ENCODE data around the gene TAS2R1. TPM values are rescaled to one million over a fixed set of nuclear protein-coding genes. Genes with fewer than 3 reads are reported as not detected.
"Not testable (repeated sequence)": the region's sequence is repeated elsewhere in the genome, so short reads cannot be mapped to it uniquely, and the experiment has no call there.

TAS2R1 gene
- total RNA-seq, 1 donor from 2014 or later = not detected

DNA sequence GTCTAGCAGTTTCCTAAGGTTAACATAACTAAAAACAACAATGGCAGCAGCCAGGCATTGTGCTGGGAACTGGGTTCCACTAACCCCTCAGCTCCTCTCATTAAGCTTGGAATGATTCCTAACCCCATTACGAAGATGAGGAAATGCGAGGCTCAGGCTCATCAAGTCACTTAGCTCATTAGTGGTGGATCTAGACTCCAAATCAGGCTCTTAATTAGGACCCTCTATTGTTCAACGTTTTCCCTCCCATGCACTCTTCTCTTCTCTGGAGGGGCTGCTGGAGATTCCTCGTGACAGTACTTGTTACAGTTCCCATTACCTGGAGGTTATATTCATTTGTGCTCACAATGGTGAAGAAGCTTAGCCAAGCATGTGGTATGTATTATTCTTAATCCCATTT, 6.5 kb downstream of the TAS2R1 start:
- no peak for DNase-seq (ENCODE audit: extremely low read depth, low read depth, low spot score)

DNA sequence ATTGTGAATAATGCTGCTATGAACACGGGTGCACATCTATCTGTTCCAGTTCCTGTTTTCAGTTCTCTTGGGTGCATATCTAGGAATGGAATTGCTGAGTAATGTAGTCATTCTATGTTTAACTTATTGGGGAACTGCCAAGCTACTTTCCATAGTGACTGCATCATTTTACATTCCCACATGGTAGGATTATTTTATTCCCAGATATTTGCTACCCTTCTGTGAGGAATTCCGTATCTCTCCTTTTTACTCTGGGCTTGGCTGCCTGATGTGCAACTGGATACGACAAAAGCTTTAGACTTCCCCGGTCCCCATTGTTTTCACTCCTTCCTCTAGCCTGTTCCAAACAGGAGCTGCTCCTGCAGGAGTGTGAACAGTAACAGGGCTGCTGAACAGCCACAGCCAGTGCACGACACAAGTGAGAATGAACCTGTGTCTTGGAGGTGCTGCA, 7.2 kb downstream of the TAS2R1 start:
- DNase-seq (ENCODE audit: extremely low read depth, low read depth, low spot score) = no peak

DNA sequence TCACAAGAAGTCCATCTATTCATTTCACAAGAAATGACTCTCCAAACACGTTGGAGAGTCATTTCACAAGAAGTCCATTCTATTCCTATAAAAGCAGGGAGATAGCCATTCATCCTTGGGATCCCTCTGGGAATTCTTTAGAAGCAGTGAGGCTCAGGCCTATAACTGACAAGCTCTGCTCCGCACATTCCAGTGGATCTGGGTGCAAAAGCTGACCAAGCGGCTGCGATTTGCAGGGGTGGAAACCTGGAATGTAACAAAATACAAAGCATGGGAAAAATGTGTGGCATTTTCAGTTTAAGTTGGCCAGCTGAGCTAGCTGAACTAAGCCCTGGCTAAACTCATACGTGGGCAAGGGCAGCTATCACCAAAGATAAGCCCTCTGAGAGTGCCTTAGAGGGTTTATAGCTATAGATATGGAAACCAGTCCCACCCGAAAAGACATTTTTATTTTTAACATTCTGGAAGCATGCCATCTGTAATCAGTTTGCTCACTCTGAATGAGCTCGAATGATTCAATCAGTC, 8.7 kb downstream of the TAS2R1 start:
- DNase-seq (ENCODE audit: extremely low read depth, low read depth, low spot score) = no peak

DNA sequence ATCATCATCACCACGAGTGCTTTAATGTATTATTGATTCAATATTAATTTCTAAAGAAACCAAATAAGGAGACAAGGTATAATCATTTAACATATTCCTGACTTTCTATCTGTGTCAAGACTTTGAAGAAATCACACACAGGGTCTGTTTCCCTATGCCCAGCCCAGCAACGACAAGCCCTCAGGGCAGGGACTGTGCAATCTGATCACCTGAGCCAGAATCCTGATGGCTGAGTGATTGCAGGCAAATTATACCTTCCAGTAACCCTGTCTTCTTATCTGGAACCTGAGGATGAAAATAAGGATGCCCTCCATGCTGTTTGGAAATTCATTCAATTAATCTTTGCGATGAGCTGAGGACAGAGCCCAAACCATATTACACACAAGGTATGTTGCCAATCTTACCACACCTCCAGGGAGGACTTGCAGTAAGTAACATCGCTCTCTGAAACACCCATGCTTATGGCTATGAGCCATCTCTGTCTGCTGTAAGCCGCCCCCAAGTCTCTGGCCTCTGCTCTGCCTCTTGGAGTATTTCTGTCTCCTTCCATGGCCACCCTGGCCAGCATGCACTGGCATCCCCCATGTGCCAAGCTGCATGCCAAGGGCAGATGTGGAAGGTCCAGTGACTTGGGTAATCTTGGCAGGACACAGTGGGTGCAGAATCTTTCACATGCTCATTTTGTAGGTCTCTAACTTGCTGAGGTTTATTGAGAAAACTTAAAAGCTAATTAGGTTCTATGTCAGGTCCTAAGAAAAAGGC, 10.6 kb downstream of the TAS2R1 start:
- DNase-seq (ENCODE audit: extremely low read depth, low read depth, low spot score) = no peak

DNA sequence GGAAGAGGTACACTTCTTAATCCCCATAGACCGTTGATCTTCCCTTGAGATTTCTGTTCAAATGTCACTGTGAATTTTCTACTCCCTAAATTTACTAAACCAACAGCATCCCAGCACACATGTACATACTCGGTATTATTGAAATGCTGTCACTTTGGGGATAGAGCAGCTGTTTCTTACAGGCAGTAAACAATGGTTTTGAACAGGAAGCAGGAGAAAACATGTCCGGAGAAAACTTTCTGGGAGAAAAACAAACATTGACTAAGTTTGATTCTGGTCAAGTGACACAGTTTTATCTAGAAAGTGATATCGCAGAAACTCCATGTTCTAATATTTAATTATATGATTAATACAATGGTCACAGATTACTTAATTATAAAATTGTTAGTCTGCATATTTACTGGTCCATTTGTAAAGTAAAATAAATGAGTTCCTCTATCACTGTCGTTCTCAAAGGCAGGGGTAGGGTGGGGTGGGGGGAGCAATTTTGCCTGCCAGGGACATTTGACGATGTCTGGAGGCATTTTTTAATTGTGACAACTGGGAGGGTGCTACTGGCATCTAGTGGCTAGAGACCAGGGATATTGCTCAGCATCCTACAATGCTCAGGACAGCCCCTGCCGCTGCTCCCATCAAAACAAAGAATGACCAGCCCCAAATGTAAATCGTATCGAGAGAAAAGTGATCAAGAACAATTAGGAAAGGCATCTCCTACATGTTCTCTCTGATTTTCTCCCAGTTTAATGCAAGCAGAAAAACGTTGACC, 12.2 kb downstream of the TAS2R1 start:
- DNase-seq (ENCODE audit: extremely low read depth, low read depth, low spot score) = no peak

DNA sequence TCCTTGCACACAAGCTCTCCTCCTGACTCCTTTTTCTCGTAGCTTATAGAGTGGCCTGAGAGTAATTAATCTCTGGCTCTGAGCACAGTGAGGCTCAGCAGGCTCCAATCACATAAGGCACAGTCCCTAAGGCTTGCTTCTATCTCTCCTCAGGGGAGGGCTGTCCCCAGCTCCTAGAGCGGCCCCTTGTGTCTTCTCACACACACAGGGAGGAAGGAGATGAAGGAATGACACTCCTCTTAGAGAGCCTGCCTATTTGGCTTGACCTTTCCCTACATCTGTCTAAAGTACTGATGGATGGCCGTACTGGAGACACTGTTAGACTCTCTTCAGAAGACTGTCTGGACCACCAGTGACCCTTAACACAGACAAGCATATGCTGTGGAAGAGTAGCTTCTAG, 12.9 kb downstream of the TAS2R1 start:
- no peak for DNase-seq (ENCODE audit: extremely low read depth, low read depth, low spot score)

DNA sequence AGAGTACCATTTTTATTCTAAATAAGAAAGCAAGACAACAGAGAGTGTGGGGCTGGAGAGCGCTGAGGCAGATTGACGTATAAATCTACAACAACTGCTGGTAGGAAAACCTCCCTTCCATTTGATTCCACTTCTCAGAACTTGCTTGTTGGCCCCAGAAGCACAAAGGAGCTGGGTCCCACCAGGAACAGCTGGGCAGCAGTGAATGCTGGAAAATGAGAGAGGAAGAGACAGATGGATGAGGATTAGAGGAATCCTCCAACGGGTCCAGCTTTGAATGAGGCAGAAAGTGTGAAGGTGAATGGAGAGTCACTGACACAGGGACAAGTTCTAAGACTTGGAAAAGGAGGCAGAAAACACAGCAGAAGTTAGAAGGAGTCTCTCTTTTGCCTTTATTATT, 14.8 kb downstream of the TAS2R1 start:
- DNase-seq (ENCODE audit: extremely low read depth, low read depth, low spot score) = no peak

DNA sequence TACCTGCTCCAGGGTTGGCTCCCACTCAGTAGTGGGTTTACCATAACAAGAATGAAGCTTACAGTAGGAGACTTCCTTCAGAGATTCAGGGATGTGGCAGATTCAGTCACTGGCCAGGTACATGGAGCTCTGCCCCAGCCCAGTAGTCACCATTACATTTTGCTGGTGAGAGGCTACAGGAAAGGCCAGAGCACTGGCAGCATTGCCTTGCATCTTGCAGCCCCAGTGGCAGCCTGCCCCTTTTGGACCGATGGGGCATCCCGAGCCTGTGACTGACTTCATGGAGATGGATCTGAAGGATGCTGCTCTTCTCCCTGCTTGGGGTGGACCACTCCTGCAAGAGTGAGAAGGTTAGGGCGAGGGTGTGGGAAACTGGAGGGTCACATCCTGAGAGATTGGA, 16.8 kb downstream of the TAS2R1 start:
- DNase-seq (ENCODE audit: extremely low read depth, low read depth, low spot score) = no peak

DNA sequence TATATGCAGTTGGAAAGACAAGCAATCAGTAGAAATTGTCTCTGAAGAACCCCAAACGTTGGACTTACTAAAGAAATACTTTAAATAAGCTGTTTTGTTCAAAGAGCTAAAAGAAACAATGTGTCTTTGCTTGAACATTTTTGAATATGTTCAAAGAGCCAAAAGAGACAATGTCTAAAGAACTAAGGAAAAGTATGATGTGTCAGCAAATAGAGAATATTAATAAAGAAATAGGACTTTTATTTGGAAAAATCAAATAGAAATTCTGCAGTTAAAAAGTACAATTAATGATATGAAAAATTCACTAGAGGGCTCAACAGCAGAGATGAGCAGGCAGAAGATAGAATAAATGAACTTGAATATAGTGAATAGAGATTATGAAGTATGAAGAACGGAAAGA, 19.2 kb downstream of the TAS2R1 start:
- no peak for DNase-seq (ENCODE audit: extremely low read depth, low read depth, low spot score)

DNA sequence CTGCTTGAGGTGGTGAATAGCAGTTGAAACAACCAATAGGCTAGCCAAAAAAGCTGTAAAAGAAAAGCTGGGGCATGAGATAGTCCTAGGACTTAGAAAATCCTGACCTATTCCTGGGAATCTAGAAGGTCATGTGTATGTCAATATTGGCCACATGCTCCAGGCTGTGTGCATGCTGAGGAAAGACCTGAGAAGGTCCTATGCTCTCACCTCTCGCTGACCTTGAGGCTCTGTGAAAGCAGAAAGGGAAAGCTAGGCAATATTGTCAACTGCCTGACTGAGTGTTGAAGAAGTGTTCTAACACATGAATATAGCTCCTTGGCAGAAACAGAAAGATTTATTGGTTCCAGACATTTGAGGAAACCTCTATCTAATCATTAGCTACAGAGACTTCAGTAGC, 19.8 kb downstream of the TAS2R1 start:
- no peak for DNase-seq (ENCODE audit: extremely low read depth, low read depth, low spot score)

DNA sequence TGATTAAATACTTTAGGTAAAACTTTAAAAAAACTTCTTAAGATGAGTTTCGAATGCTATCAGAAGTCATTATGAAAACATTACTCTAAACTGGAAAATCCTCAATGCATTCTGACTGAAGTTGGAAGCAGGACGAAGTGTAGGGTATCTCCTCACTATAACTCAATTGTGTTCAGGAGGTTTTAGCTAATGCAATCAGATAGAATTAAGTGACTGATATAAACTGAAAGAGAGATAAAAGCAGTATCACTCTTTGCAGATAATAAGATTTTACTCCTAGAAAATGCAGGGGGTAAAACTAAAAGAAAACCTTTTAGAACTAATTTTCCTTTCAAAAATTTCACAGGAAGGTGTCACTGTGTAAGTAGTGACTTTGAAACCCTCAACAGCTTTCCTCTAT, 22.1 kb downstream of the TAS2R1 start:
- DNase-seq (ENCODE audit: extremely low read depth, low read depth, low spot score) = no peak

DNA sequence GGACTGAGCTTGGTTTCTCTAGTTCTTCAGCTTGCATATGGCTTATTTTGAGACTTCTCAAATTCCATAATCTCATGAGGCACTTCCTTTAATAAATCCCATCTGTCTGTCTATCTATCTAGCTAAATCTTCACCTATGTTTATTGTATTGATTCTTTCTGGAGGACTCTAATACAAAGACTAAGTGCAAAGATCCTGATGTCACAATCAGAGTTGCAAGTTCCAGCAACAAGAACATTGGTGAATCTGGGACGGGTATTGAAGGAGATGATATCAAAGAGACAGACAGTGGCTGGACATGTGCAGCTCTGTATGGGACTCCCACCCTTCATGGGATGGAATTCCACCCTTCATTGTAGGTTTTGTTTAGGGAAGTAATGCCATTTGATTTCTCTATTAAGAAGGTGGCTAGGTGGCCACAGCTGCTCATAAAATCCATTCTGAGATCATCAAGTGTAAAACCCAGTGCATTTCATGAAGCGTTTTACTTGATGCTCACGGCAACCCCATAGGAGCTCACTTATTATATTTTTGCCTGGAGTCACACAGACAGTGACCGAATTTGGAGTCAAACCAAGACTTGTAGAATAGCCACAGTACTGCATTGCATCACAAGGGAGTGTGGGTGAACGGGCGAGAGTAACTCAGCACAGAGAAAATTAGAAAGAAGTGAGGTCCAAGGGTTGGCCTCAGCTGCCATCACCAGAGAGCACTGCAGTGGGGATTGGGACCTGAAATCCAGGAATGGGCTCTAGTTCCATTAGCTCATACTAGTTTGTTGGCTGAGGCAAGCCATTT, 24.9 kb downstream of the TAS2R1 start:
- DNase-seq (ENCODE audit: extremely low read depth, low read depth, low spot score) = no peak

DNA sequence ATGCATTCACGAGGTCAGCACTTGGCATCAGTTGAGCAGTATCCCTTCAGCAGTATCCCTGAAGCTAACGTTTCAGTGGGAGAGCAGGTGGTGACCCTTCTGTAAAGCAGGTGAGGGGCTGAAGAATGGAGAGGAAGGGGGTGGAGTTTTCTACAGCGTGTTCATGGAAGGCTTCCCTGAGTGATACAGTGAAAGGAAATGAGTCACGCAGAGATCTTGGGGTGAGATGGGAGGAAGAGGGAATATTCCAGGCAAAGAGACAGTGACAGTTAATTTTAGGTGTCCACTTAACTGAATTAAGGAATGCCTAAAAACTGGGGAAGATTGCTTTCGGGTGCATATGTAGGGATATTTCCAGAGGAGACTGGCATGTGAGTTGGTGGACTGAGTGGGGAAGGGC, 25.7 kb downstream of the TAS2R1 start:
- no peak for DNase-seq (ENCODE audit: extremely low read depth, low read depth, low spot score)

DNA sequence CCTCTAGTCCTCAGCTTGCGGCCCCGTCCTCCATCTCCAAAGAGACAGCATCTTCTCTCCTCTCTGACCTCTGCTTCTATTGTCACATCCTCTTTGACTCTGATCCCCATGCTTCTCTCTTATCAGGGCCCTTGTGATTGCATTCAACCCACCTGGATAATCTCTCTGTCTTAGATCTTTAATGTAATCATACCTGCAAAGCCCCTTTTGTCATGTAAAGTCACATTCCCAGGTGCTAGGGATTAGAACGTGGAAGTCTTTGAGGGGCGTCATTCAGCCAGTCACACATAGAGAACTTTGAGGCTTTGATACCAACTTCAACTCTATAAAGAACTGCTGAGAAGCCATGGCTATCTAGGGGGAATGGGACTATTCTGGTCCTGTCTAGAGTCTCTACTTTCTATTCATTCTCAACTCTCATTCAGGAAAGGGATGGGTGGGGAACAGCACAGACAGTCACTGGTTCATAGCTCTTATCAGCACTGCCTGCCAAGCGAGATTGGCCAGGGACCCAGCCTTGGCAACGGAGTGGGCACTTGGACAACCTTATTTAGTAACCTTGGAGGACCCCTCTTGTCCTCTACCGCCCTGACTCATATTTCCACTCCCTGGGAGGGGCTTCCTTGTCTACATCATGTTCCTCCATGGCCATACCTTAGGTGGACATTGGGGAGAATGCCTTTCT, 29.0 kb downstream of the TAS2R1 start:
- no peak for DNase-seq (ENCODE audit: extremely low read depth, low read depth, low spot score)

DNA sequence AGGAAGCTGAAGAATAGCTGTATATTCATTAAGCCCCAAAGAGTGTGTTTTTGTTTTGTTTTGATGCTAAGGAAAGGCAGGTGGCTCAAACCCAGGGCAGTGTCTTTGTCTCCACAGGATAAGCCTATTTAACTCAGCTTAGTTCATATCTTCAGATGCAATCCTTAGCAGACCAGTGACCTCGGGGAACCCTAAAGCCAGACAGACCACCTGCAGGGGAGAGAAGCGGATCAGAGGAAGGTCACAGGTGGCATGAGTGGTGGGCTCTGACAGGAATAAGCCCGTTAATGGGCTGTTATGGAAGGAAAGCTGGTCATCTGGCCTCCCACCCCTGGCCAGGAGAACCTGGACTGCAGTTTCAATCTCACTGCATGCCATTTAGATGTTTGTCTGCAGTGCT, 30.8 kb downstream of the TAS2R1 start:
- no peak for DNase-seq (ENCODE audit: extremely low read depth, low read depth, low spot score)

DNA sequence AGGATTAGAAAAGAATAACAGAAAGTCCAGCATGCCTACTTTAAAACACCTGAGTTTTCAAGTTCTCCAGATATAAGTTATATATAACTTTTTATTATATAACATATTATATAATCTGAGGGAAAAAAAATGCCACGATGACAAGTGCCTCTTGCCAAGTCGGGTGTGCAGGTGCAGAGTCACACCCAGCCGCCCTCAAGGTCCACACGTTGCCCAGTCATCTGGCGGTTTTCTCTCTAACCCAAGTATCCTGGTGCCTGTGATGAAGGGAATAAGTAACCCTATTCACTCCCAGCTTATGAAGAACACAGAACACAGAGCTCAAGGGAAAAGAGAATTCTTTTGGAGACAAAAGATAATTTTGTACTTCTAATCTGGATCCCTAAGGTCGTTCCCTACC, 31.8 kb downstream of the TAS2R1 start:
- DNase-seq (ENCODE audit: extremely low read depth, low read depth, low spot score) = not testable (repeated sequence)

DNA sequence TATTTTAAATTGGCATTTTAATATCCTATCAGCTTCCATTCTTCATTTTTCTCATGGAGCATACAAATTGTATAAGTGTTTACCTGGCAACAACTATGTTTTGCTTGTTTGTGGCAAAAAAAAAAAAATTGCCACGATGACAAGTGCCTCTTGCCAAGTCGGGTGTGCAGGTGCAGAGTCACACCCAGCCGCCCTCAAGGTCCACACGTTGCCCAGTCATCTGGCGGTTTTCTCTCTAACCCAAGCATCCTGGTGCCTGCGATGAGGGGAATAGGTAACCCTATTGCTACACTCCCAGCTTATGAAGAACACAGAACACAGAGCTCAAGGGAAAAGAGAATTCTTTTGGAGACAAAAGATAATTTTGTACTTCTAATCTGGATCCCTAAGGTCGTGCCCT, 32.8 kb downstream of the TAS2R1 start:
- DNase-seq (ENCODE audit: extremely low read depth, low read depth, low spot score) = not testable (repeated sequence)

DNA sequence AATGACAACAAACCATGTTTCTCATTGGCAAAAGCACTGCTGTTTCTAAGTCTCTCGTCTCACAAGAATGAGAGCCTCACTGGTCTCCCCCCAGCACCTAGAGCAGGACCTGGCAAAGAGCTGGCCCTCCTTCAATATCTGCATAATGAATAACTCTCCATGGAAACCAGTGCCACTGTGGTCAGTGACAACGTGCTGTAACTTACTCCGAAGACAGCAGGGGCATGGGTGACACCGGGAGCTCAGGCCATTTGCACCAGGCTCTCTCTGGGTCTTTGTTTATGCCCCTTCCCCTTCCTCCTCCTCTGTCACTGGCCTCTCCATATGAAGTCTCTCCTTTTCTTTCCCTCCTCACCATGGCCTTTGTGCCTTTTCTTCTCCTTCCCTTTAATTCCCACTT, 33.3 kb downstream of the TAS2R1 start:
- no peak for DNase-seq (ENCODE audit: extremely low read depth, low read depth, low spot score)

DNA sequence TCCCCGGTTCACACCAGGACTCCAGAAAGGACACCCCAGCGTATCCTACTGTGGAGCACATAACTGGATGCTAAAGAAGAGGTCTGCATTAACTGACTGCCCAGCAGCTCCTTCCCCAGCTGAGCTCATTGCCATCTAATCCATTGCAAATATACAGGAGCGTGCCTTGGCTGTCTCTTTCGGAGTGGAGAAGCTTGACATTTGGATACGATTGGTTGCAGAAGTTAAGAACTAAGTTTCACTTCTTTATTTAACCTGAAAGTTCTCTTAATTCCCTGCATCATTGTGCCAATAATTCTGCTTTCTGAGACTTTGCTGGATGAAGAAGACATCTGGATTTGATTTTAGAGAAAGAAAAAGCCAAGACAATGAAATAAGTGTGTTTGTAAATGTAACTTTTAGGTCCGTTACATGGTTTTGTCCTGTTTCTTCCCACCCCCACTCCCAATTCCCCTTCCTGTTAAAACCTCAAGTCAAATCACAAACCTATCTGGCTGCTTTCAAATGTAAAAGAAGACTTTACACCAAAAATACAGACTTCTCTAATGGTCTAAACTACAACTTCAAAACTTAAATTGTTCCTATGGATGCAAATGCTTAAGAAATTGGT, 33.9 kb downstream of the TAS2R1 start:
- no peak for DNase-seq (ENCODE audit: extremely low read depth, low read depth, low spot score)

DNA sequence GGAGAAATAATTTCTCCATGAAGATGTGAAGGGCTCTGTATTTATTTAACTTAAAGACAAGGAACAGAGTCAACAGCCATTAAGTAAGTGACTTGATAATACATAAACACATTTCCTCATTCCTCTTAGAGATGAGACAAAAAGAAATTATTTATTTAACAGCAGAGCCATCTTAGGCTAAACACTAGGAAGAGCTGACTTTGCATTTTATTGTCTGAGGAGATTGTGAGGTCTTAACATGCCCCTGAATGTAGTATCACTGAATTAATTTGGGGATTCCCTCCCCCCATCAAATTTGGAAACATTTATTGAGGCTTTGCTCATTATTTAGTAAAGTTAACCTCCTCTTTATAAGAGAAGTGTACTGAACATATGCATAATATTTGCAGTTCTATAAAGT, 35.2 kb downstream of the TAS2R1 start:
- DNase-seq (ENCODE audit: extremely low read depth, low read depth, low spot score) = no peak
